Tibial nerve (tissue), 3 donors: ENCODE measurements around the gene PTK6.

Experiments
- CTCF ChIP-seq, 5 experiments: fragments of 200-600 bp in 3 of 5; fragments of 450-650 bp in 2 of 5; sonication (generic) in 3 of 5; IDR thresholded peaks; one replicate each; pipeline ENCODE4 v1.5.1; 2016 to 2019; ENCODE audit warnings: antibody characterized with exemption in 5 of 5, mild to moderate bottlenecking in 3 of 5, moderate library complexity in 2 of 5
- POLR2A ChIP-seq, 2 donors: fragments of 450-650 bp; IDR thresholded peaks; one replicate each; pipeline ENCODE4 v1.6.1; 2017; ENCODE audit warnings: antibody characterized with exemption in 2 of 2, mild to moderate bottlenecking in 2 of 2, moderate library complexity in 2 of 2

- TF ChIP-seq CTCF (IDR thresholded peaks at IDR 0.05) = no peak
- TF ChIP-seq POLR2A (IDR thresholded peaks at IDR 0.05) = no peak
These were observed 52.9 kb downstream of the PTK6 start for GRCh38 chr20:63484236-63484635.
